ENCODE results near the gene CFAP45.
A peak's percentile ranks its signal among the peaks of the same experiment; 100 is the strongest.

CFAP45 gene

GRCh38 chr1:159900086-159900680 lies at the start of gene CFAP45:
CFAP45 (minus strand) TSS chr1:159900165; CDS start chr1:159900098, 67 bp downstream.
- Mint-ChIP-seq H3K36me3 (ENCODE audit: low read depth) (no peaks in the 10 kb centered on the region), H3K4me3 (no peak within 1 kb of the TSS), H3K4me1 (ENCODE audit: low read depth) (no peaks in the 10 kb centered on the region), H3K27ac (no peak within 1 kb of the TSS), H3K9me3 (no peaks in the 10 kb centered on the region), H3K27me3 (ENCODE audit: low read depth) (peaks cover 8% of the 10 kb centered on the region)

- H3K4me3 Mint-ChIP-seq = no peak overlapping the region
- H3K4me1 Mint-ChIP-seq (ENCODE audit: low read depth) = peaks cover 5% of the 10 kb centered on the region
- no peaks in the 10 kb centered on the region for H3K36me3 Mint-ChIP-seq (ENCODE audit: low read depth)
- H3K27me3 Mint-ChIP-seq (ENCODE audit: low read depth) = peaks cover 87% of the 10 kb centered on the region
- no peak overlapping the region for H3K27ac Mint-ChIP-seq
- H3K9me3 Mint-ChIP-seq = no peaks in the 10 kb centered on the region
These were observed 49.2 kb upstream of the CFAP45 start for GRCh38 chr1:159949123-159949522.

GRCh38 chr1:159947942-159948341 lies 48.0 kb upstream of the CFAP45 start:
- Mint-ChIP-seq H3K36me3 (ENCODE audit: low read depth) (no peaks in the 10 kb centered on the region), H3K4me3 (no peak overlapping the region), H3K9me3 (no peaks in the 10 kb centered on the region), H3K4me1 (ENCODE audit: low read depth) (peaks cover 5% of the 10 kb centered on the region), H3K27ac (no peak overlapping the region), H3K27me3 (ENCODE audit: low read depth) (peaks cover 87% of the 10 kb centered on the region)

- Mint-ChIP-seq H3K36me3 (ENCODE audit: low read depth) (no peaks in the 10 kb centered on the region), H3K27ac (no peak overlapping the region), H3K9me3 (no peaks in the 10 kb centered on the region), H3K4me3 (no peak overlapping the region), H3K27me3 (ENCODE audit: low read depth) (peaks cover 81% of the 10 kb centered on the region), H3K4me1 (ENCODE audit: low read depth) (peaks cover 5% of the 10 kb centered on the region)
These were observed 46.5 kb upstream of the CFAP45 start for GRCh38 chr1:159946242-159947187.

- H3K4me3 Mint-ChIP-seq = peak within 1 kb of the TSS; percentile 3
- no peaks in the 10 kb centered on the region for H3K9me3 Mint-ChIP-seq
- no peaks in the 10 kb centered on the region for H3K36me3 Mint-ChIP-seq (ENCODE audit: low read depth)
- no peak within 1 kb of the TSS for H3K27ac Mint-ChIP-seq
- peaks cover 78% of the 10 kb centered on the region for H3K27me3 Mint-ChIP-seq (ENCODE audit: low read depth)
- H3K4me1 Mint-ChIP-seq (ENCODE audit: low read depth) = peaks cover 5% of the 10 kb centered on the region
These were observed 45.7 kb upstream of the CFAP45 start, which contains the start of gene IGSF9 for GRCh38 chr1:159945483-159946241. IGSF9 (minus strand) TSS chr1:159945613; CDS start chr1:159943454, 2,159 bp downstream.

GRCh38 chr1:159944623-159945455 lies 44.9 kb upstream of the CFAP45 start:
- Mint-ChIP-seq H3K36me3 (ENCODE audit: low read depth) (no peaks in the 10 kb centered on the region), H3K4me3 (peak overlapping the region; percentile 3), H3K27me3 (ENCODE audit: low read depth) (peaks cover 75% of the 10 kb centered on the region), H3K27ac (no peak overlapping the region), H3K9me3 (no peaks in the 10 kb centered on the region), H3K4me1 (ENCODE audit: low read depth) (peaks cover 3% of the 10 kb centered on the region)

GRCh38 chr1:159943908-159944622 lies 44.1 kb upstream of the CFAP45 start:
- H3K9me3 Mint-ChIP-seq = no peaks in the 10 kb centered on the region
- no peaks in the 10 kb centered on the region for H3K36me3 Mint-ChIP-seq (ENCODE audit: low read depth)
- H3K27me3 Mint-ChIP-seq (ENCODE audit: low read depth) = peaks cover 73% of the 10 kb centered on the region
- H3K4me3 Mint-ChIP-seq = no peak overlapping the region
- peaks cover 3% of the 10 kb centered on the region for H3K4me1 Mint-ChIP-seq (ENCODE audit: low read depth)
- H3K27ac Mint-ChIP-seq = no peak overlapping the region

- Mint-ChIP-seq H3K4me1 (ENCODE audit: low read depth) (peaks cover 5% of the 10 kb centered on the region), H3K27me3 (ENCODE audit: low read depth) (peaks cover 70% of the 10 kb centered on the region), H3K9me3 (no peaks in the 10 kb centered on the region), H3K4me3 (no peak overlapping the region), H3K27ac (no peak overlapping the region), H3K36me3 (ENCODE audit: low read depth) (no peaks in the 10 kb centered on the region)
These were observed 43.3 kb upstream of the CFAP45 start for GRCh38 chr1:159943278-159943640.

- Mint-ChIP-seq H3K4me3 (no peak overlapping the region), H3K4me1 (ENCODE audit: low read depth) (peaks cover 10% of the 10 kb centered on the region), H3K36me3 (ENCODE audit: low read depth) (no peaks in the 10 kb centered on the region), H3K9me3 (no peaks in the 10 kb centered on the region), H3K27me3 (ENCODE audit: low read depth) (peaks cover 65% of the 10 kb centered on the region), H3K27ac (no peak overlapping the region)
These were observed 42.8 kb upstream of the CFAP45 start for GRCh38 chr1:159942632-159943277.

GRCh38 chr1:159941591-159942560 lies 41.9 kb upstream of the CFAP45 start:
- Mint-ChIP-seq H3K4me3 (no peak overlapping the region), H3K27me3 (ENCODE audit: low read depth) (peaks cover 58% of the 10 kb centered on the region), H3K36me3 (ENCODE audit: low read depth) (no peaks in the 10 kb centered on the region), H3K4me1 (ENCODE audit: low read depth) (peaks cover 14% of the 10 kb centered on the region), H3K27ac (no peak overlapping the region), H3K9me3 (no peaks in the 10 kb centered on the region)

- peaks cover 14% of the 10 kb centered on the region for H3K4me1 Mint-ChIP-seq (ENCODE audit: low read depth)
- no peaks in the 10 kb centered on the region for H3K9me3 Mint-ChIP-seq
- no peak overlapping the region for H3K4me3 Mint-ChIP-seq
- peaks cover 53% of the 10 kb centered on the region for H3K27me3 Mint-ChIP-seq (ENCODE audit: low read depth)
- no peak overlapping the region for H3K27ac Mint-ChIP-seq
- no peaks in the 10 kb centered on the region for H3K36me3 Mint-ChIP-seq (ENCODE audit: low read depth)
These were observed 41.2 kb upstream of the CFAP45 start for GRCh38 chr1:159941141-159941540.

GRCh38 chr1:159940006-159940620 lies 40.1 kb upstream of the CFAP45 start:
- peaks cover 55% of the 10 kb centered on the region for H3K27me3 Mint-ChIP-seq (ENCODE audit: low read depth)

More at GRCh38 chr1:159940006-159940620, 40.1 kb upstream of the CFAP45 start:
- Mint-ChIP-seq H3K4me1 (ENCODE audit: low read depth) (peaks cover 11% of the 10 kb centered on the region), H3K36me3 (ENCODE audit: low read depth) (no peaks in the 10 kb centered on the region), H3K4me3 (no peak overlapping the region), H3K9me3 (no peaks in the 10 kb centered on the region), H3K27ac (no peak overlapping the region)
